Rectal smooth muscle tissue (tissue), 1 donor: ENCODE data around the gene TMBIM1.
A peak's percentile ranks its signal among the peaks of the same experiment; 100 is the strongest.

ENCODE experiments used
- H3K27ac ChIP-seq: one replicate; pipeline ENCODE4 v1.7.0; 2013; ENCODE audit warnings: low read depth, low read length, inconsistent platforms
- H3K27me3 ChIP-seq: one replicate; pipeline ENCODE4 v1.7.0; 2013; ENCODE audit warnings: low read length; ENCODE audit not compliant: control insufficient read depth, insufficient read depth
- H3K36me3 ChIP-seq: one replicate; pipeline ENCODE4 v1.7.0; 2013; ENCODE audit warnings: low read length; ENCODE audit not compliant: control insufficient read depth, insufficient read depth
- H3K4me1 ChIP-seq: one replicate; pipeline ENCODE4 v1.7.0; 2013; ENCODE audit warnings: low read length; ENCODE audit not compliant: control insufficient read depth, insufficient read depth
- H3K4me3 ChIP-seq: one replicate; pipeline ENCODE4 v1.7.0; 2013; ENCODE audit warnings: low read length
- H3K9ac ChIP-seq: one replicate; pipeline ENCODE4 v1.7.0; 2013; ENCODE audit warnings: low read length

TMBIM1 gene

DNA sequence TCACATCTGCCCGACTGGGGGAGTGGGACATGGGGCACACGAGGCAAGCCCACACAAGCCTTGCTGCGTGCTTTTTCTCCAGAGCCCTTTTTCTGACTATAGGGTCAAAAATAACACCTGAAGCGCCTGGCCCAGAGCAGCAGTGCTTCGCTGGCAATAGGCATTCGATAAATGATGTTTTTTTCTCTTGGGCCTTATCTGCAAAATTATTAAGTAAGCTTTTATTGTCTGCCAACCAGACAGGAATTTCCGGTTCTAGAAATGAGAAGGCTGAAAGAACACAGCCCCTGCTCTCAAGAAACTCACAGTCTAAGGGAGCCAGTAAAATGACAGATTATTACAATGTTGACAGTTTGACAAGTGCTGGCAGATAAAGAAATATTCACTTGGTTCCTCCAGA is 2.7 kb upstream of the TMBIM1 start:
- H3K4me3 ChIP-seq, result no peak overlapping the region
- no peak overlapping the region for H3K9ac ChIP-seq
- H3K4me1 ChIP-seq, result peaks cover 18% of the 10 kb centered on the region
- H3K27ac ChIP-seq, result no peak overlapping the region
- H3K27me3 ChIP-seq, result no peaks in the 10 kb centered on the region
- no peaks in the 10 kb centered on the region for H3K36me3 ChIP-seq

DNA sequence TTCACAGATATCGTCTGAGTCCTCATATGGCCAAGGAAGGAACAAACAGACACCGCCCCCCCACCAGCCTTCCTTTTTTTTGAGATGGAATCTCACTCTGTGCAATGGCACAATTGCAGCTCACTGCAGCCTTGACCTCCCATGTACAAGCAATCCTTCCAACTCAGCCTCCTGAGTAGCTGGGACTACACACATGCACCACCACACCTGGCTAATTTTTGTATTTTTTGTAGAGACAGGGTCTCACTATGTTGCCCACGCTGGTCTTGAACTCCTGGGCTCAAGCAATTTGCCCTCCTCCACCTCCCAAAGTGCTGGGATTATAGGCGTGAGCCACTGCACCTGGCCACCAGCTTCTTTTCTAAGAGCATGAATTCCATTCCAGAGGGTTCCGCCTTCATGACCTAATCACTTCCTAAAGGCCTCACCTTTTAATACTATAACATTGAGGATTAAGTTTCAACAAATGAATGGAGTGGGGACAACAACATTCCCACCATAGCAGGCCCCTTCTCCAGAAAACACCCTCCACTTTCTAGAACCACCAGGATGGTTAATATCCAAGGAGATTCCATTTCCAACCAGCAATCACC is 2.2 kb upstream of the TMBIM1 start:
- Histone ChIP-seq H3K27me3 (no peaks in the 10 kb centered on the region), H3K9ac (no peak overlapping the region), H3K4me1 (peaks cover 23% of the 10 kb centered on the region), H3K36me3 (no peaks in the 10 kb centered on the region), H3K4me3 (no peak overlapping the region), H3K27ac (no peak overlapping the region)

DNA sequence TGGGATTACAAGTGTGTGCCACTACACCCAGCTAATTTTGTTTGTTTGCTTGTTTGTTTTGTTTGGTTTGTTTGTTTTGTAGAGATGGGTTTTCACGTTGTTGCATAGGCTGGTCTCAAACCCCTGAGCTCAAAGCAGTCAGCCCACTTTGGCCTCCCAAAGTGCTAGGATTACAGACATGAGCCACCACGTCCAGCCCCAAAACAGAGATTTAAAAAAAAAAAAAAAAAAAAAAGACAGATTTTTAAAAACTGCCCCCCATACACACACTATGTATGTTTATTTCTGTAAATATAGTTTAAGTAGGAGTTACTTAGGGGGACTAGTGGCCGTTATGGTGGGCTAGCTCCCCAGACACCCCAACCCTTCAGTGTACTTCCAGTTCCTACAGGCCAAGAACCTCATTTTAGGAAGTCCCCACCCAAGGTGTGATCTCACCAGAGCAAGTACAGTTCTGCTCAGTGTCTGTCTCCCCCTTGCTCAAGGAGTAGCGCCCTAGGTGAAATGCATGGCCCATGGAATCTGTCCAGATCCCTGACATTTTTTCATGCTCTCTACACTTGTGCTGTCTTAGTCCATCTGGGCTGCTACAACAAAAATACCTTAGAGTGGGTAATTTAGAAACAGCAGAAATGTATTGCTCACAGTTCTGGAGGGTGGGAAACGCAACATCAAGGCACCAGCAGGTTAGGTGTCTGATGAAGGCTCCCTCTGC is 1.6 kb upstream of the TMBIM1 start:
- H3K4me3 ChIP-seq, result peak overlapping the region; percentile 4
- H3K27ac ChIP-seq, result no peak overlapping the region
- peaks cover 24% of the 10 kb centered on the region for H3K4me1 ChIP-seq

DNA sequence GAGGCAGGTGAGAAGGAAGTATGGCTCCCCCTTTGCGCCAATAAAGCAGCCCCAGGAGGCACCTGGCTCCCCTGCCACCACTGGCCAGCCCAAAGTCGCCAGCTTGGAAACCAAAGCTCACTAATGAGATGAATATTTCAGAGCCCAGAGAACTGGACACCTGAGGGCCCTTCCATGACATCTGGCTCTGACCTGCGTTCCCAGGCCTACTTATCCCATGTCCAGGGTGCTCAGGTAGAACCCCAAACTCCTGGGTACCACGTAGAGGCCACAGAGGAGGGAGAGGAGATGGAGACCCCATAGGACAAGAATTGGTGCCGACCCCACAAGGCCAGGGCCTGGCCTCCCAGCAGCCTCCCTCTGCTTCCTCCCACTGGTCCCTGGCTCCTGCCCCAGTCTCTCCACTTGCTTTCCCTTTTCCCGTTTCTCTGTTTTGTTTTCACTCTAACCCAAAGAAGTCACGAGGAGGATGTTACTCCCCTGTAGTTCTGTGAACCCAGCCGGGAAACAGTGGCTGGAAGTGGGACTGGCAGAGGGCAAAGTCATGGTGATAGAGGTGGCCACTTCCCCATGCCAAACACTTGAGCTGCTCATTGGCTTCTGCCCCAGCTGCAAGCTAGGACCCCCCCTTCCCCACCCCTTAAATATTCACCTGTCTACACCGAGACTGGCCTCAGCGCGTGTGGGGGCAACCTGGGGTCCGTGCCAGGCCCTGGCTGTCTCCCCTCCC is 820 bp downstream of the TMBIM1 start:
- peaks cover 35% of the 10 kb centered on the region for H3K4me1 ChIP-seq
- no peaks in the 10 kb centered on the region for H3K36me3 ChIP-seq

More for the DNA sequence above, 1.6 kb upstream of the TMBIM1 start:
- no peak overlapping the region for H3K9ac ChIP-seq
- H3K27me3 ChIP-seq, result no peaks in the 10 kb centered on the region
- no peaks in the 10 kb centered on the region for H3K36me3 ChIP-seq

DNA sequence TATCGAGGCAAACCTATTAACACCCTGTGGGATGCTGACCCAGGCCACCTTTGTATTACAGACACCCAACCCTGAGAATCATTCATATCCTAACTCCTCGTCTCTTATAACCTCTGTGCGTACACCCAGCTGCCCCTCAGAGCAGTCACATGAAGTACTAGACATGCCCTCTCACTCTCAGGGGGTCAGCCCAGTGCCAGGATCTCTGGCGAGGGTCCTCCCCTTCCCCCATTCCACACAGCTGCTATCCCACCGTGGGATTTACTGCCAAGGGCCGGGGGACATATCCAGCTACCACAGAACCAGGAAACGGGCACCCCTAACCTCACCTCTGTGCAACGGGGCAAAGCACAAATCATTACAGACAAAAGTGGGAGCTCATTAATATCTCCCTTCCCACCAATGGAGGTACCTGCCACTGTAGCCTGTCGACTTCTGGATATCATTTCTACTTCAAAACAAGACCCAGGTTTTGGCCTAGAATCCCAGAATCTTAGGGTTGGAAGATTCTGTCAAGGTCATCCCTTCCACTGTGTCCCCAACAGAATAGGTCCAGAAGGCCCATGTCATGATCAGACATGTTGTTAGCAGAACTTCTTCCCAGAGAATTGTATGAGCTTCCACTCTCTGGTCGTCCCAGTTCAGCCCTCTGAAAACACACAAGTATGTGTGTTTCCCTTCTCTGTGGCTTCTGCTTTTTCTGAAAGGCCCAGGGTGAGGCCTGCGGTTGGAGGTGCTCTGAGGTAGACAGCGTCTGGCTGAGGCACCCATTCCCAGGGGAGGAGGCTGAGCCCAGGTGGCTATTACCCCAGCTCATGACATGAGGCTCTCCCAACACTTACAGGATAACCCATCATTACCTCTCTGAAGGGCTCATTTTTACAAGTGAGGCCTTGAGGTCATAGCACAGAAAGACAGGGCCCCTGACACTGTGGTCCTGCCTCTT is 1.7 kb downstream of the TMBIM1 start:
- H3K4me1 ChIP-seq, result peaks cover 44% of the 10 kb centered on the region
- H3K36me3 ChIP-seq, result no peaks in the 10 kb centered on the region
- peak overlapping the region; percentile 88 for H3K9ac ChIP-seq
- H3K27me3 ChIP-seq, result no peaks in the 10 kb centered on the region
- peak overlapping the region; percentile 94 for H3K4me3 ChIP-seq
- peak overlapping the region; percentile 96 for H3K27ac ChIP-seq

More for the DNA sequence above, 820 bp downstream of the TMBIM1 start:
- peak overlapping the region; percentile 94 for H3K4me3 ChIP-seq
- peak overlapping the region; percentile 88 for H3K9ac ChIP-seq
- H3K27ac ChIP-seq, result peak overlapping the region; percentile 96
- H3K27me3 ChIP-seq, result no peaks in the 10 kb centered on the region

DNA sequence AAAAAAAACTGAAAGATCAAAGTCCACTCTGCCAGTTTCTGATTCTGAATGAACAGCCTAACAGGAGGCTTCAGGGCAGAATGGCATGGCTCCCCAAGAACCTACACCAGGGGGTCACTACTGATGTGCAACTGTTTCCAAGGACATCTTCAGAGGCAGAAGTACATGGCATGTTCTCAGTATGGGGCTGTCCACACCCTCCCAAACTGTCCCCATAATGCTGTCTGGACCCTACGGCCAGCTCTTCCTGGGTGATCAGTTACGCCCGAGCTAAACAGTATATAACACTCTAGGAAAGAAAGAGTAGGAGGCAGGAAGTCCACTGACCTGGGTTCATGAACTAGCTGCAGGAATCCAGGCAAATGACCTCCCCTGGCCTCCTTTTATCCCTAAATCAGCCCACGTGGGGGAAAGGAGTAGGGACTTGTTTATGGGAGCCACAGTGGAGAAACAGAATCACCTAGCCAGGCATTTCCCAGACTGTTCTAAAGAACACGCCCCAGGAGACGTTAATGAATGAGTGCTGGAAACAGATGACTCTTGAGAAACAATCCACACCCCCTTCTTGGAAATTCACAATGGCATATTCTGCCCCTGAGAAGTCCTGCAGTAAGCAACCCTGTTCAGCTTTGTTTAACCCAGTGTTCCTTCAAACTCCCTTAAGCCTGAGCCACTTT is 2.5 kb downstream of the TMBIM1 start:
- Histone ChIP-seq H3K4me1 (peaks cover 51% of the 10 kb centered on the region), H3K9ac (peak overlapping the region; percentile 40), H3K36me3 (no peaks in the 10 kb centered on the region), H3K27me3 (no peaks in the 10 kb centered on the region), H3K4me3 (peak overlapping the region; percentile 94), H3K27ac (peak overlapping the region; percentile 96)

DNA sequence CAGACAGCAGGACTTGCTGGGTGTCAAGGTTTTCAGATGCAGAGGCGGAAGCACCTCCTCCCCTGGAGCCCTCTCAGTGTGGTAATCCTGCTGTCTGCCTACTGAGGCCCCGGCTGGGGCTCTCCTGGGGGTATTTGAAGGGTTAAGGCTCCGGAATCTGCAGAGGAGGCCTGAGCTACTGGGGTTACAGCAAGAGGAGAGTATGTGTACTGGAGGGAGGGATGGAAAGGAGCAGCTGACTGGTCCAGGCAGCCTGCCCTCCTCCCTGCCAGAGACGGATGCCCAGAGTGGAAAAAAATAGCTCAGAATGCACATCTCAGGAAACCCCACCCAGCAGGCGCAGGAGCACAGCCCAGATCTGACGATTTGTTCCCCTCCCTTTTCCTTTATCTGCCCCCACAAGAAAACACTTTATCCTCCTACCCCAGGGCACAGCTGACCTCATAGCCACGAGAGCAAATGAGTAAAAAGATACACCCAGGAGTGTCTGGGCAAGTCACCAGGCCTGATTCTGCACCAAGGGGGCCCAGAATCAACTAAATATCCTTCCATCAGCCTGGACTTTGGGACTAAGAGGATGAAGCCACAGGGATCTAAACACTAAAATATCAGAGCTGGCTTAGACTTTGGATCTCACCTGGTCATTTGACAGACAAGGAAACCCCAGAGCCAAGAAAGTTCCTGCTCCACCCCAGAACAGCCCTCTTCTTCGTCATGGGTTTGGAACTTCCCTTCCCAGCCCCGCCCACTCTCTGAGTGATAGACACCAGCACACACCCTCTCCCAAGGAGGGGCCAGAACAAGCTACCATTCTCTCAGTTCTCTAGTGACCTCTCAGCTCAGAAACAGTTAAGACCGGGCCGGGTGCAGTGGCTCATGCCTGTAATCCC is 5.5 kb downstream of the TMBIM1 start:
- peak overlapping the region; percentile 64 for H3K4me3 ChIP-seq
- H3K27me3 ChIP-seq, result no peaks in the 10 kb centered on the region
- H3K4me1 ChIP-seq, result peaks cover 74% of the 10 kb centered on the region
- no peaks in the 10 kb centered on the region for H3K36me3 ChIP-seq
- peak overlapping the region; percentile 2 for H3K9ac ChIP-seq
- H3K27ac ChIP-seq, result peak overlapping the region; percentile 90

DNA sequence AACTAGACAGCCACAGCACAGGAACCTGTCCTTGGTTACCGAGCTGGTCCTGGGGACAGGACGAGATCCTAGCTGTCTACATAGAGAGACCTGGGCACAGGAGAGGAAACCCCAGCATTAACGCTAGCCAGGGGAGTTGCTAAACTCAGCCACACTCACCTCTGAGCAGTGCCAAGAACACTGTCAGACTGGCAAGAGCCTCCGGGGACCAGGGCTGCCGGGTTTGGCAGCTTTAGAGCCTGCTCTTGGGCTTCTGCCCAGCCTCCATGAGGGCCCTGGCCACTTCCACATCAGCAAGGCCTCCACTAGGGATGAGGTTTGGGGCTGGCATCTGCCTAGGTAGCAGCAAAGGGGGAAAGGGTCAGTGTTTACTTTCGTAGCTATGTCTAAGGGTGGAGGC is 6.7 kb downstream of the TMBIM1 start:
- Histone ChIP-seq H3K4me1 (peaks cover 71% of the 10 kb centered on the region), H3K4me3 (peak overlapping the region; percentile 64), H3K9ac (peak overlapping the region; percentile 49), H3K36me3 (peaks cover 5% of the 10 kb centered on the region), H3K27ac (peak overlapping the region; percentile 90), H3K27me3 (no peaks in the 10 kb centered on the region)

DNA sequence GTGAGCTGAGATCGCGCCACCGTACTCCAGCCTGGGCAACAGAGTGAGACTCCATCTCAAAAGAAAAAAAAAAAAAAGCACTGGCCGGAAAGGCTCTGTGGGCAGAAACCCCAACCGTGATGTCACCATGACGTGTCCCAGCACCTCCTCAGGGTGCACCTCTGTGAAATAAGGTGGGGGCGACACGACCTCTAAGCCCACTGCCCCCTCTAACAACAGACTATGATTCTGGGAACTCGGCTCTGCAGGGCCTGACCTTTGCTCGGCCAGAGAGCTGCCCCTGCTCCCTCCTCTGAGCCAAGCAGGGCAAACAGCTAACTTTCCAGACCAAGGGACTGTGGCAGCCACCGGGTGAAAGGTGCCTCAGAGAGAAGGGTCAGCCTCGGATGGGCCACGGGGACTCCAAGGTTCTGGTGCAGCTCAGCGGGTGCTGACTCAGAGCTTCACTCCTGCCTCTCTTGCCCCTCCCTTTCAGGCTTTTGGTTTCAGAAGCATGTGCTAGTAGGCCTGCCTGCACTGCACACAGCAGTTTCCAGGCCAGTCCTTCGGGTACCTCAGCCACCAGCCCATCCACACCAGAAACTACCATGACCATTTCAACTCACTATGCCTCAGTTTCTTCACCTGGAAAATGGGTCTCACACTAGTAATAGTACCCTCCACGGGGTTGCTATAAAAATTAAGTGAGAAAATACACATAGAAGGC is 8.0 kb downstream of the TMBIM1 start:
- Histone ChIP-seq H3K4me3 (peak overlapping the region; percentile 27), H3K36me3 (peaks cover 19% of the 10 kb centered on the region), H3K9ac (no peak overlapping the region), H3K27ac (peak overlapping the region; percentile 85), H3K27me3 (no peaks in the 10 kb centered on the region), H3K4me1 (peaks cover 61% of the 10 kb centered on the region)

DNA sequence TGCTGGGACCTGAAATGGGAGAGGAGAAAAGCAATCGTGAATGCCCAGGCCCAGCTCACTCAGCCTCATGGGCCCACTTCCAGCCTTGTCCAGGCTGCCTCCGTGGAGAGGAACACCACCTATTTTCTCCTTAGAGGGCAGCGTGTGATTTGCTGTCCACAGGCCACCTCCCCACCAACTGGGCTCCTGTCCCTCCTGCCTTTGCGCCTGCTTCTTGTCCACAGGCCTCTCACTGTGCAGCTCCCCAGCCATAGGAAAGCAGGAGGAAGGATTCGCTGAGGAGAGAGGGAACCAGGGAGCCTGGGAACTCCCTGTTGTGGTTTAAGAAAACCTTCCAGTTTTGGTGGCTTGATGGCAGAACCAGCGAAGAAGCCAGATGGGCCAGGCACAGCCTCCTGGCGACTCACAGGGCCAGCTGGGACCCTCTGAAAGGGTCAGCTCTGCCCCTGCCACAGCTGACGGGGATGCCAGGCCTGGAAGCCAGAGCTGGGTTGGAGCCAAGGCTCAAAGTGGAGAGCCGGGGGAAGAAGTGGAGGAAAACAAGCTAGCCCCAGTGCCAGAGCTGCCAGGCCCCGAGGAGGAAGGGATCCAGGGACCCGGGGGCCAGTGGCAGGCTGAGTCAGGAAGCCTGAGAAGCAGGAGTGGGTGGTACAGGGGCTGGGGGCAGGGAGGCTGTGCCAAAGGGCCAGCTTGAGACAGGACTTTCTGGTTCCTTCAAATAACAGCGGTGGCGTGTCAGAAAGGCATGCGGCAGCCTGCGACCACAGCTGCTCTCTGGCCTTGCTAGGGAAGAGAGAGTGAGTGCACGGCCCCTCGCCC is 9.9 kb downstream of the TMBIM1 start:
- Histone ChIP-seq H3K4me3 (no peak overlapping the region), H3K9ac (no peak overlapping the region), H3K36me3 (peaks cover 36% of the 10 kb centered on the region), H3K27me3 (no peaks in the 10 kb centered on the region), H3K27ac (peak overlapping the region; percentile 85), H3K4me1 (peaks cover 57% of the 10 kb centered on the region)
